OCI-LY3 (cell line): ENCODE results near the gene PREX1.

Experiments used
- CTCF ChIP-seq: fragments of 200-600, 300-600 bp; sonication (generic); IDR thresholded peaks from 2 replicates; pipeline ENCODE4 v1.5.1; 2014; ENCODE audit warnings: antibody characterized with exemption, low read length, low read depth
- EZH2phosphoT487 ChIP-seq: fragments of 200-600 bp; shearing (Covaris generic); IDR thresholded peaks from 2 replicates; pipeline ENCODE4 v1.6.1; 2018; ENCODE audit warnings: antibody characterized with exemption, mixed run types, low read depth

DNA sequence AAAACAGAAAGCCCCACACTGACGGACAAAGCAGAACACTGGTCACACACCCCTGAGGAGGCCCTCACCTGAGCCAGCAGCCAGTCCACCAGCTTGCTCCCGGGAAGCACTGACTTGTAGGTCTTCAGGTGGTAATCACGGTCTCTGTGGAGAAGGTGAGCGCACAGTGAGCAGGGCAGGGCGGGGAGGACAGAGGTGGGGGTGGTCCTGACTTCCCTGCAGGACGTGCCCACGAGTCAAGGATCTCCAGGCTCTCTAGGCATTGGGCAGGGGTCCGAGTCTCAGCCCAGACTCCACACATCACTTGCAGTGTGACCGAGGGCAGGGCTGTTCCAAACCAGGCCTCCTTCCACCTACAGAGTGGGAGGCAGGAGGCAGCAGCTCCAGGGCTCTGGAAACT, 151.7 kb downstream of the PREX1 start:
- no peak for TF ChIP-seq CTCF
- TF ChIP-seq EZH2phosphoT487: no peak
